GM21529 (cell line): ENCODE data around the gene PAX6.
"Not testable (repeated sequence)": the region's sequence is repeated elsewhere in the genome, so short reads cannot be mapped to it uniquely, and the experiment has no call there.

ENCODE experiments used
- ATAC-seq: cut with Tn5 transposase; IDR thresholded peaks from one replicate; pipeline ENCODE4 v1.9.1; 2021; ENCODE audit not compliant: unreplicated experiment

PAX6 gene

GRCh38 chr11:31770011-31770700, 41.0 kb downstream of the PAX6 start:
- ATAC-seq = no peak

- no peak for ATAC-seq
Measured at GRCh38 chr11:31768749-31769640, 42.1 kb downstream of the PAX6 start.

- no peak for ATAC-seq
Measured at GRCh38 chr11:31767685-31768084, 43.4 kb downstream of the PAX6 start.

GRCh38 chr11:31767066-31767465, 44.1 kb downstream of the PAX6 start:
- no peak for ATAC-seq

GRCh38 chr11:31764766-31765165, 46.4 kb downstream of the PAX6 start:
- no peak for ATAC-seq

- ATAC-seq = no peak
Measured at GRCh38 chr11:31764261-31764660, 46.9 kb downstream of the PAX6 start.

- ATAC-seq = no peak
Measured at GRCh38 chr11:31763296-31763695, 47.8 kb downstream of the PAX6 start.

- ATAC-seq = no peak
Measured at GRCh38 chr11:31761636-31762035, 49.5 kb downstream of the PAX6 start.

GRCh38 chr11:31757260-31757835, 53.8 kb downstream of the PAX6 start:
- no peak for ATAC-seq

GRCh38 chr11:31747581-31747980, 63.5 kb downstream of the PAX6 start:
- ATAC-seq = no peak

- ATAC-seq = not testable (repeated sequence)
Measured at GRCh38 chr11:31740731-31741368, 70.3 kb downstream of the PAX6 start.

- ATAC-seq = no peak
Measured at GRCh38 chr11:31740131-31740530, 71.0 kb downstream of the PAX6 start.
